HCT116 (cell line): ENCODE data around the gene TPRG1L. TPM values are rescaled to one million over a fixed set of nuclear protein-coding genes. Genes with fewer than 3 reads are reported as not detected.

Source experiments
- ATAC-seq: fragments of 200-7000 bp; cut with Tn5 transposase; 2 replicates; pipeline ENCODE4 v1.9.1; 2020; ENCODE audit warnings: mild to moderate bottlenecking, moderate library complexity
- BruUV-seq: library from RNA; stranded (reverse); fragments of 400-500 nt; replicated peaks from 2 replicates; lab custom pipeline; 2021; lab: Mats Ljungman, UMichigan
- CTCF ChIA-PET: fragments of 300-600 bp; sonication (Branson Sonifier 250); formaldehyde crosslinking; loops from one replicate; lab custom pipeline; 2021; ENCODE audit warnings: antibody characterized with exemption; lab: Charles Lee
- POLR2A ChIA-PET: fragments of 300-600, 350-600 bp; sonication (Branson Sonifier 250); formaldehyde crosslinking; loops from one replicate; lab custom pipeline; 2021; ENCODE audit warnings: antibody characterized with exemption; lab: Charles Lee
- RAD21 ChIA-PET, 2 experiments: fragments of 300-600 bp; sonication (Branson Sonifier 250); formaldehyde crosslinking; loops; one replicate each; lab custom pipeline; 2023; ENCODE audit warnings: low total read pairs in 2 of 2; ENCODE audit not compliant: uncharacterized antibody in 2 of 2, unreplicated experiment in 2 of 2, low non-redundant PET in 1 of 2; lab: Charles Lee
- DNase-seq: peaks from one replicate; pipeline ENCODE4 v3.0.0-alpha.2; 2010; ENCODE audit warnings: low read depth, low spot score
- H2AFZ ChIP-seq: fragments of 200-600 bp; shearing (Covaris generic), sonication (generic); 2 replicates; pipeline ENCODE4 v1.6.1; 2017; ENCODE audit warnings: low read depth, mixed run types, mixed read lengths, antibody characterized with exemption, low read length; ENCODE audit not compliant: poor library complexity, severe bottlenecking
- H3K27ac ChIP-seq: 2 replicates; pipeline ENCODE4 v1.5.1; 2012; ENCODE audit warnings: low read depth, low read length
- H3K27me3 ChIP-seq: fragments of 200-600 bp; sonication (generic); 2 replicates; pipeline ENCODE4 v1.6.1; 2016; ENCODE audit warnings: mixed run types, low read length, mixed read lengths; ENCODE audit not compliant: insufficient read depth
- H3K36me3 ChIP-seq, 2 experiments: fragments of 200-500 bp in 1 of 2; fragments of 200-600 bp in 1 of 2; sonication (Bioruptor generic) in 1 of 2; sonication (generic) in 1 of 2; 2 replicates each; pipeline versions ENCODE4 v1.5.1 to v1.6.1; 2014 to 2016; ENCODE audit warnings: low read length in 2 of 2, inconsistent platforms in 1 of 2, mixed read lengths in 1 of 2, mixed run types in 1 of 2; ENCODE audit not compliant: insufficient read depth in 2 of 2, control insufficient read depth in 1 of 2
- H3K4me1 ChIP-seq, 2 experiments: fragments of 200-600 bp in 1 of 2; sonication (generic) in 1 of 2; 2 replicates each; pipeline versions ENCODE4 v1.5.1 to v1.6.1; 2012 to 2017; ENCODE audit warnings: low read length in 2 of 2, inconsistent platforms in 1 of 2, mild to moderate bottlenecking in 1 of 2, mixed read lengths in 1 of 2, mixed run types in 1 of 2, moderate library complexity in 1 of 2; ENCODE audit not compliant: insufficient read depth in 2 of 2, control insufficient read depth in 1 of 2
- H3K4me2 ChIP-seq: fragments of 200-600 bp; sonication (generic); 2 replicates; pipeline ENCODE4 v1.6.1; 2017; ENCODE audit warnings: mixed run types, low read length, mixed read lengths
- H3K4me3 ChIP-seq, 2 experiments: fragments of 200-600 bp in 1 of 2; sonication (generic) in 1 of 2; replicated peaks in 1 of 2; 2 replicates each; pipeline ENCODE4 v1.5.1; 2011 to 2016; ENCODE audit warnings: low read length in 2 of 2, control low read depth in 1 of 2, low read depth in 1 of 2, mild to moderate bottlenecking in 1 of 2, mixed read lengths in 1 of 2, mixed run types in 1 of 2
- H3K79me2 ChIP-seq: fragments of 200-600 bp; sonication (generic); 2 replicates; pipeline ENCODE4 v1.6.1; 2017; ENCODE audit warnings: mild to moderate bottlenecking, mixed run types, low read length, moderate library complexity, mixed read lengths; ENCODE audit not compliant: insufficient read depth
- H3K9ac ChIP-seq: fragments of 200-600 bp; sonication (generic); 2 replicates; pipeline ENCODE4 v1.6.1; 2016; ENCODE audit warnings: low read length, mixed read lengths
- H3K9me2 ChIP-seq: fragments of 200-600 bp; sonication (generic), shearing (Covaris generic); 2 replicates; pipeline ENCODE4 v1.6.1; 2017; ENCODE audit warnings: mixed run types, mild to moderate bottlenecking, moderate library complexity; ENCODE audit not compliant: insufficient read depth
- H3K9me3 ChIP-seq, 2 experiments: fragments of 200-500 bp in 1 of 2; fragments of 200-600 bp in 1 of 2; sonication (Bioruptor generic) in 1 of 2; sonication (generic) in 1 of 2; 2 replicates each; pipeline ENCODE4 v1.6.1; 2014 to 2017; ENCODE audit warnings: low read length in 2 of 2, mixed read lengths in 2 of 2, inconsistent platforms in 1 of 2, low read depth in 1 of 2, mild to moderate bottlenecking in 1 of 2, mixed run types in 1 of 2, moderate library complexity in 1 of 2; ENCODE audit not compliant: control insufficient read depth in 1 of 2, insufficient read depth in 1 of 2
- H4K20me1 ChIP-seq: fragments of 200-600 bp; sonication (generic), shearing (Covaris generic); 2 replicates; pipeline ENCODE4 v1.6.1; 2017; ENCODE audit warnings: mixed run types, mild to moderate bottlenecking, moderate library complexity; ENCODE audit not compliant: insufficient read depth
- ATF3 ChIP-seq: IDR thresholded peaks from 2 replicates; pipeline ENCODE4 v1.6.1; 2012
- CBX3 ChIP-seq: IDR thresholded peaks from 2 replicates; pipeline ENCODE4 v1.6.1; 2012; ENCODE audit warnings: low read depth
- CEBPB ChIP-seq: IDR thresholded peaks from 2 replicates; pipeline ENCODE4 v1.6.1; 2012; ENCODE audit warnings: low read depth
- EZH2phosphoT487 ChIP-seq: fragments of 200-600 bp; IDR thresholded peaks from 2 replicates; pipeline ENCODE4 v1.6.1; 2018; ENCODE audit warnings: antibody characterized with exemption, borderline replicate concordance
- JUND ChIP-seq: IDR thresholded peaks from 2 replicates; pipeline ENCODE4 v1.6.1; 2012
- MAX ChIP-seq: IDR thresholded peaks from 2 replicates; pipeline ENCODE4 v1.6.1; 2012
- POLR2A ChIP-seq: IDR thresholded peaks from 2 replicates; pipeline ENCODE4 v1.7.0; 2011; ENCODE audit warnings: borderline replicate concordance; ENCODE audit not compliant: insufficient read depth, insufficient read length; ENCODE audit errors: extremely low read depth
- SIN3A ChIP-seq: IDR thresholded peaks from 2 replicates; pipeline ENCODE4 v1.6.1; 2012; ENCODE audit warnings: low read depth
- YY1 ChIP-seq: IDR thresholded peaks from 2 replicates; pipeline ENCODE4 v1.6.1; 2011; ENCODE audit warnings: low read length, low read depth, moderate library complexity, mild to moderate bottlenecking; ENCODE audit not compliant: insufficient replicate concordance; ENCODE audit errors: extremely low read depth
- ZBTB33 ChIP-seq: IDR thresholded peaks from 2 replicates; pipeline ENCODE4 v1.6.1; 2011; ENCODE audit warnings: mild to moderate bottlenecking, low read length, moderate library complexity; ENCODE audit not compliant: insufficient replicate concordance; ENCODE audit errors: extremely low read depth
- ZFX ChIP-seq: fragments of 450-650 bp; IDR thresholded peaks from 2 replicates; pipeline ENCODE4 v1.6.1; 2017
- ZNF274 ChIP-seq: fragments of 200-500 bp; sonication (Bioruptor generic); IDR thresholded peaks from 2 replicates; pipeline ENCODE4 v1.6.1; 2014; ENCODE audit warnings: mild to moderate bottlenecking, low read depth, low read length, inconsistent platforms
- intact Hi-C: fragments of 100-400 bp; cut with micrococcal nuclease; formaldehyde crosslinking; loops from 2 replicates; pipeline ENCODE4 v1.10.0; 2022
- total RNA-seq: library from RNA; stranded (reverse); gene quantifications from one replicate; pipeline ENCODE4 v1.2.1, GENCODE V29; 2021; ENCODE audit not compliant: unreplicated experiment

TPRG1L gene
- total RNA-seq, 1 experiment from 2014 or later: 25.6 TPM

GRCh38 chr1:3671371-3672180 is 46.8 kb downstream of the TPRG1L start:
- no TSS peak for BruUV-seq
- Histone ChIP-seq H3K27ac (no peak overlapping the region), H3K4me2 (peak overlapping the region; percentile 44), H2AFZ (no peak overlapping the region), H3K79me2 (peaks cover 46% of the 10 kb centered on the region), H4K20me1 (no peaks in the 10 kb centered on the region; the same call in 1 of the 2 replicates), H3K4me1 (peaks cover 38 to 69% of the 10 kb centered on the region in 2 experiments), H3K9ac (peak overlapping the region; percentile 27; the same call in 1 of the 2 replicates), H3K9me3 (no peaks in the 10 kb centered on the region), H3K4me3 (no peak overlapping the region), H3K27me3 (no peaks in the 10 kb centered on the region), H3K36me3 (no peaks in the 10 kb centered on the region), H3K9me2 (no peaks in the 10 kb centered on the region)
- ChIA-PET CTCF (no interaction called here), RAD21 (no interaction called here), POLR2A (no interaction called here)
- DNase-seq: no peak
- no peak for TF ChIP-seq MAX
- TF ChIP-seq EZH2phosphoT487: no peak
- no peak for TF ChIP-seq SIN3A
- TF ChIP-seq ATF3: no peak
- TF ChIP-seq CEBPB: no peak
- no peak for TF ChIP-seq POLR2A
- no peak for TF ChIP-seq YY1
- no peak for TF ChIP-seq ZNF274
- no peak for TF ChIP-seq ZBTB33
- no peak for TF ChIP-seq JUND
- no peak for TF ChIP-seq CBX3
- TF ChIP-seq ZFX: no peak
- intact Hi-C loops: no loop called here
- no peak for ATAC-seq
